ENCODE data around the gene DNMBP. TPM values are rescaled to one million over a fixed set of nuclear protein-coding genes. Genes with fewer than 3 reads are reported as not detected.

Gene DNMBP
- total and polyA plus RNA-seq, 2 of the 8 experiments (the other 6 are each of a cell fraction or from before 2014, with no cell fraction given): 19.1 to 26.4 TPM

DNA sequence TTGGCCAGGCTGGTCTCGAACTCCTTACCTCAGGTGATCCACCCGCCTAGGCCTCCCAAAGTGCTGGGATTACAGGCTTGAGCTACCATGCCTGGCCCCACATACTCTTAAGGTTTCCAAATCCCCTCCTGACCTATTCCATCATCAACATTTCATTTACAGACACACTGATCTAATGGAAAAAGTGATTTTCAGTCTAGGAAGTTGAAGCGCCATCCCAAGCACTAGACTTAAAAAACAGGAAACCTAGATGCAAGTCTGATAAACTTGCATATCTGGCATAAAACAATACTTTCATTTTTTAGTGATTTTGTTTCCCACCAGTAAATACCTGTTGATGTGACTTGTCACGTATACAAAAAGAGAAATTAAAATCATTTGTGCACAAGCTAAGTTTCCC is 44.0 kb downstream of the DNMBP start:
- H3K9me3 ChIP-seq (ENCODE audit: insufficient read depth in 2 of 2, low read depth in 1 of 2, low read length in 1 of 2): no peaks in the 10 kb centered on the region
- no peak overlapping the region for H2AK5ac ChIP-seq (ENCODE audit: low read depth, low read length)
- no peak overlapping the region for H3K27ac ChIP-seq (ENCODE audit: low read depth, low read length)
- H3K14ac ChIP-seq (ENCODE audit: insufficient read length): no peak overlapping the region
- no peak overlapping the region for H2AFZ ChIP-seq (ENCODE audit: low read length)
- CTCF ChIA-PET (ENCODE audit: partially characterized antibody): interaction anchor here (1.1 to 2.5 kb wide), 9 partner anchors 9 to 120 kb away, joined by 4 to 6 read pairs (median 5); no protein-coding TSS in a partner anchor
- no peaks in the 10 kb centered on the region for H4K20me1 ChIP-seq (replicated peaks in 1 of 2; ENCODE audit: control insufficient read depth in 1 of 2, insufficient read depth in 2 of 2, low read length in 2 of 2)
- H3K56ac ChIP-seq (replicated peaks; ENCODE audit: insufficient read length, low read depth, low read length): no peak overlapping the region
- H3K79me2 ChIP-seq (ENCODE audit: control insufficient read depth in 1 of 2, insufficient read depth in 2 of 2, low read length in 2 of 2): no peaks in the 10 kb centered on the region
- FAIRE-seq (no peak), DNase-seq (ENCODE audit: low read depth in 1 of 2, low spot score in 2 of 2) (no peak)
- no peak overlapping the region for H2BK5ac ChIP-seq (ENCODE audit: low read depth, low read length)
- H3K23ac ChIP-seq (ENCODE audit: insufficient read length): no peak overlapping the region
- H3K79me1 ChIP-seq (ENCODE audit: low read depth, low read length): no peaks in the 10 kb centered on the region
- no peak overlapping the region for H2BK20ac ChIP-seq (ENCODE audit: low read length)
- no peak overlapping the region for H2BK120ac ChIP-seq (replicated peaks; ENCODE audit: low read depth, low read length)
- no peaks in the 10 kb centered on the region for H3K4me1 ChIP-seq (replicated peaks in 1 of 4; ENCODE audit: control insufficient read depth in 3 of 4, insufficient read depth in 4 of 4, low read length in 3 of 4)
- 87% methylated on average over 4 of the region's 4 CpGs; no CpG with 5 or more reads in 1 of the 2 experiments for WGBS, 2 experiments (ENCODE audit: extremely low coverage in 1 of 2, insufficient coverage in 1 of 2, insufficient read length in 1 of 2, insufficient replicate concordance in 2 of 2, low coverage in 1 of 2, low lambda C conversion rate in 2 of 2, missing lambda C conversion rate in 1 of 2)
- peaks cover 0 to 3% (median 0%) of the 10 kb centered on the region in 4 experiments; a peak in 1 of 8 replicates for H3K36me3 ChIP-seq (ENCODE audit: control insufficient read depth in 2 of 4, insufficient read depth in 4 of 4, low read length in 3 of 4)
- H2BK12ac ChIP-seq (ENCODE audit: low read depth, low read length): no peak overlapping the region
- H3K4me3 ChIP-seq (ENCODE audit: extremely low read depth in 1 of 4, insufficient read depth in 2 of 4, low read depth in 3 of 4, low read length in 4 of 4): no peak overlapping the region
- TF ChIP-seq KDM1A (IDR thresholded peaks at IDR 0.05; ENCODE audit: borderline replicate concordance, low read length) (no peak), POLR2A (IDR thresholded peaks at IDR 0.05; ENCODE audit: control extremely low read depth in 1 of 2, low read depth in 2 of 2, low read length in 2 of 2) (no peak), PHF8 (conservative IDR thresholded peaks at IDR 0.05; ENCODE audit: low read depth, low read length) (no peak), HDAC2 (IDR thresholded peaks at IDR 0.05; ENCODE audit: borderline replicate concordance in 1 of 2, low read depth in 2 of 2, low read length in 2 of 2) (no peak)
- POLR2A ChIA-PET (ENCODE audit: partially characterized antibody): interaction anchor here (3.2 kb wide), 1 partner anchor 52 kb away, joined by 8 read pairs; no protein-coding TSS in a partner anchor
- H3K18ac ChIP-seq (ENCODE audit: extremely low read depth, low read length): no peak overlapping the region
- H3K4me2 ChIP-seq (ENCODE audit: insufficient read depth in 1 of 2, low read depth in 2 of 2, low read length in 2 of 2): no peak overlapping the region
- no peak overlapping the region for H4K8ac ChIP-seq (ENCODE audit: extremely low read depth, insufficient read depth, low read length)
- no peaks in the 10 kb centered on the region for H3K27me3 ChIP-seq (replicated peaks in 1 of 4; ENCODE audit: control insufficient read depth in 3 of 4, extremely low read depth in 1 of 4, insufficient read depth in 3 of 4, low read length in 3 of 4)
- H4K5ac ChIP-seq (ENCODE audit: insufficient read length, low read depth, low read length): no peak overlapping the region
- H2BK15ac ChIP-seq (ENCODE audit: low read length): no peak overlapping the region
- H3K9ac ChIP-seq (replicated peaks in 1 of 4; ENCODE audit: extremely low read depth in 1 of 4, low read depth in 3 of 4, low read length in 3 of 4): no peak overlapping the region
- H3K4ac ChIP-seq (replicated peaks; ENCODE audit: insufficient read length, low read depth, low read length): no peak overlapping the region
- no peak overlapping the region for H4K91ac ChIP-seq (replicated peaks; ENCODE audit: insufficient read length, low read length)
- H3K23me2 ChIP-seq (ENCODE audit: low read depth, low read length): no peaks in the 10 kb centered on the region

All from H1 (cell line).